ENCODE results near the gene VWA7.

The VWA7 gene

GRCh38 chr6:31749301-31750036, 27.7 kb downstream of the VWA7 start:
- DNase-seq: no peak

- DNase-seq: no peak
Observed at GRCh38 chr6:31744422-31744821, 32.7 kb downstream of the VWA7 start.

GRCh38 chr6:31742894-31743293, 34.2 kb downstream of the VWA7 start:
- no peak for DNase-seq

DNA sequence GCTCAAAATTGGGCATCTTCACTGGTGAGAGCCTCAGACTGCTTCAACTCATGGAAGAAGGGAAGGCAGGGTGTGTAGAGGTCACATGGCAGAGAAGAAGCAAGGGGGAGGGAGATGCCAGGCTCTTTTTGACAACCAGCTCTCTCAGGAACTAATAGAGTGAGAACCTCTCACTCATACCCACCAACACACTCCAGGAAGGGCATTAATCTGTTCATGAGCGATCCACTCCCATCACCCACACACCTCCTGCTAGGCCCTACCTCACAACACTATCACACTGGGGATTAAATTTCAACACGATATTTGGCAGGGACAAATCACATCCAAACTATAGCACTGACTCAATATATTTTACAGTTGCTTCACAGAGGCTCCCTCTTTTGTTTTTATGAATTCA, 35.3 kb downstream of the VWA7 start:
- no peak for DNase-seq

GRCh38 chr6:31740397-31741223, 36.5 kb downstream of the VWA7 start:
- peak; percentile 49 for DNase-seq

- peak; percentile 100 for DNase-seq
Observed at GRCh38 chr6:31739639-31740396, 37.3 kb downstream of the VWA7 start, which contains the start of gene MSH5. MSH5 (plus strand) TSS chr6:31740005; CDS start chr6:31740467, 462 bp downstream.

GRCh38 chr6:31737991-31738979, 38.8 kb downstream of the VWA7 start:
- DNase-seq: peak; percentile 90

GRCh38 chr6:31737315-31737990, 39.7 kb downstream of the VWA7 start:
- peak; percentile 46 for DNase-seq

DNA sequence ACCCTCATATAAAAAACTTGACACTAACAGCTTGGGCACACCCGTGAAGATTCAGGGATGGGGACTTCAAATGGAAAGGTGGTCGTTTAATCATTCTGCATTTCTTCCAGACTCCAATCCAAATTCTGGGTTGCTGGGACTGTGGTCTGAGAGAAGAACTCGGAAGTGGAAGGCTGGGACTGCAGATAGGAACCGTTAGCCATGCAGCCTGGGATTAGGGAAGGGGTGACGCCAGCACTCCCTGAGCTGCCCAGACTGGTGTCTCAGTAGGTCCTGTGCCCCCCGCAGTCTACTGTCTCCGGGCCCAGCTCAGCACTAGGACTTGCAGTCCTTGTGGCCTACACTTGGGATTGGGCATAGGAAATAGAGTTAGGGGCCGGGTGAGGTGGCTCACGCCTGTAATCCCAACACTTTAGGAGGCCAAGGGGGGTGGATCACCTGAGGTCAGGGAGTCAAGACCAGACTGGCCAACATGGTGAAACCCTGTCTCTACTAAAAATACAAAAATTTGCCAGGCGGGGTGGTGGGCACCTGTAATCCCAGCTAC, 40.3 kb downstream of the VWA7 start:
- DNase-seq: no peak

GRCh38 chr6:31736021-31736767, 40.9 kb downstream of the VWA7 start, which contains the start of gene CLIC1:
CLIC1 (minus strand) TSS chr6:31736530; CDS start chr6:31736300, 230 bp downstream.
- DNase-seq: peak; percentile 91

- peak; percentile 86 for DNase-seq
Observed at GRCh38 chr6:31734821-31735406, 42.2 kb downstream of the VWA7 start.

DNA sequence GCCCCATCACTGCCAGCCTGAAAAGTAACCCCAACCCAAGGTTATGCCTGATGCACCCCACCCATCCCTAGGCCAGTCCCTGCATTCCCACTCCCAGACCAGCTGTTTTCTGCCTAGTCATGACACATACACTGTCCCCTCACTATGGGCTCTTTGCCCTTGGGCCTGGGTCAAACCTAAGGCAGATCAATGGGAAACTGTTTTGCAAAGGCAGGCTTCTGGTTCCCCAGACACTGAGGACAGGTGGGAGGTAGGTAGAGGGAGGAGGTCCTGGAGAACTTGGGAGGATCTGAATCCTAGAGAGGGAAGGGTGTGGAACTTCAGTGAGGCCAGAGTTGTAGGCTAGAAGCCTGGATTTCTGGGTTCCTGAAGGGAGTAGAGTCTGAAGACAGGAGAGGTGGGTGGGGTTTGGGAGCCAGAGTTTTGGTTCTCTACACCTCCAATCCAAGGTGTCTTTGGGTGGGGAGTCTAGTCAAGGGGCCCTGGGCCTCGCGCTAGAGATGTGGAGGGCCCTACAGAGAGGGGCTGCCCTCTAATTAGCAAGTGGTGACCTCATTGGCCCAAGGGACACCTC, 42.8 kb downstream of the VWA7 start:
- no peak for DNase-seq

DNA sequence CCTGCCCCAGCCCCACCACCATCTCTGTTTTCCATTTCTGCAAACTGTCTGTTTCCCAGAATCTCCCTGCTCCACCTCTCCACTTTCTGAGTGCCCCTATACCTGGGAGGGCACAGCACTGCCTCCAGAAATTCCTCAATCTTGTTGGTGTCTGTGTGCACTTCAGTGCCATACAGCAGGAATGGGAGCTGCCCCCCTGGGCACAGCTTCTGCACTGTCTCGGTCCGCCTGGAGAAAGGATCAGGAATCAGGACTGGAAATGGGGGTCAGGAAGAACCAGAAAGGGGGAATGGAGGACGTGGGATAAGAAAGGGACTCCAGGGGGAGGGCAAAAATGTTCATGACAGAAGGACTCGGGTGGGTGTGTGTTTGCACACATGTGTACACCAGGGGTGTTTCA, 43.4 kb downstream of the VWA7 start:
- no peak for DNase-seq

- no peak for DNase-seq
Observed at GRCh38 chr6:31732029-31732428, 45.1 kb downstream of the VWA7 start.

- no peak for DNase-seq
Observed at GRCh38 chr6:31730631-31731086, 46.5 kb downstream of the VWA7 start.

DNA sequence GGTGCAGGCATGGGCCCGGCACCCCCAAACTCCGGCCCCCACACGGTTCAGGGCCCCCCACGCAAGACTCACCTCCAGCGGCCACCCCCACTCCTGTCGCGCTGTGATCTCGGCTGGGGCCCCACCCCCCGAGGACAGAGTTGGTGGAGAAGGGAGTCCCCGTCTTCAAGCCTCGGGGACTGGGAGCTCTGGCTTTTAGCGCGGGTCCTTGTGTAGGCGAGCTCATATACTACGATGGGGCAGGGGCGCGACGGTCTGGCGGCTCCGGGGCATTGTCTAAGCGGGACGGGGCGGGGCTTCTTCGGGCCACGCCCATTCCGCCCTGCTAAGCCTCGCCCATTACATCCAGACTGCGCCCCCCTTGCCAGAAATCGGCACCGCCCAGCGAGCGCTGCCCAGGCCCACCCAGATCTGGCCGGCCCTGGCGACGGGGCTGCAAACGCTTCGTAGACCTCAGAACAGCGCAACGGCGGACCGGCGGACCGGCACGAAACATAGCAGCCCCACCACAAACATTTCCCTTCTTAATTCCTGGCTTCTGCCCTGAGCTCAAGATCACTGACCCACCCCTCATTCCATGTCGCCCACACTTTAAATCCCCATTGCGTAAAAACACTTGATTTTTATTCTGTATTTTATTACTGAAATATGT, 47.0 kb downstream of the VWA7 start:
- peak; percentile 73 for DNase-seq

- DNase-seq: peak; percentile 77
Observed at GRCh38 chr6:31729515-31729978, 47.6 kb downstream of the VWA7 start.

DNA sequence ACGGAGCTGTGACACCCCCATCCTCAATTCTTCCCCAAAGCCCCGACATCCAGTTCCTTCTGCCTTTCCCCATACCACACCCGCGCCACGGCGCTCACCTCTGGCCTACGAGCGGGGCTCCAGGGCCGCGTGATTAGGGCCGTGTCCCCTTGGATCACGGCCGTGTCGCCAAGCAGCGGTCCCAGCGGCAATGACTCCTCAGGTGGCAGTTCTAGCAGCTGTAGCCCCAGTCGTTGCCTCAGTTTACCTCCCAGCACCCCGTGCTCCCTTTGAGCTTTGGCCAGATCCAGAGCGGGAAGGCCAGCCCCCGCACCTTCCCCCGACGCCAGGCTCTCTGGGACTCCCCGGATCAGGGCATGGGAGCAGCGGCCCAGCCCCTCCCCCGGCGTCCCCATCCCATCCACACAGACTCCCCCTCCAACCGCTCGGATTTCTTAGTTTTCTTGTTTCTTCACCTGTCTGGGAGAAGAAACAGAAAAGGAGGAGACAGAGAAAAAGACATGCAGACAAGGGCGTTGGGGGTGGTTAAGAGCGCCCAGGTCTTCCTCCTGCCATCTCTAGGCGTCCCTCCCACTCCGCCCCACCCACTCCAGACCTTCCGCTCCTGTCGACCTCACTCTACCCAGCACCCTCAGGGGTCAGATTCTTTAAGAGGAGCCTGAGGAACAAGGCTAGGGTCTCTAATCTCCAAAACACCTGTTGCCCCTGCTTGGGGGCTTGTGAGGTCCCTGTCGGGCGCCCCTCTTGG, 48.2 kb downstream of the VWA7 start, which contains the start of gene DDAH2:
TSS of gene DDAH2 (minus strand) at position 533 of the 748 bp plus-strand sequence. CDS start at position 395, 138 bp downstream.
- DNase-seq: peak; percentile 82
